HG02981 (cell line): ENCODE results near the gene PCYOX1L.

Experiments used
- ATAC-seq: cut with Tn5 transposase; IDR thresholded peaks from one replicate; pipeline ENCODE4 v1.9.1; 2021; ENCODE audit warnings: mild to moderate bottlenecking, moderate library complexity; ENCODE audit not compliant: unreplicated experiment

The PCYOX1L gene

GRCh38 chr5:149405550-149406202 lies 47.8 kb downstream of the PCYOX1L start:
- no peak for ATAC-seq

- no peak for ATAC-seq
These were observed 48.5 kb downstream of the PCYOX1L start for GRCh38 chr5:149406203-149406978.

GRCh38 chr5:149406979-149407306 lies 49.1 kb downstream of the PCYOX1L start:
- no peak for ATAC-seq

GRCh38 chr5:149407323-149408251 lies 49.7 kb downstream of the PCYOX1L start:
- ATAC-seq = no peak

GRCh38 chr5:149408252-149409099 lies 50.6 kb downstream of the PCYOX1L start:
- ATAC-seq = no peak

GRCh38 chr5:149409268-149409948 lies 51.6 kb downstream of the PCYOX1L start:
- no peak for ATAC-seq

- no peak for ATAC-seq
These were observed 52.2 kb downstream of the PCYOX1L start for GRCh38 chr5:149410071-149410470.

GRCh38 chr5:149410721-149411432 lies 53.0 kb downstream of the PCYOX1L start:
- no peak for ATAC-seq

GRCh38 chr5:149411738-149412519 lies 54.1 kb downstream of the PCYOX1L start:
- no peak for ATAC-seq

- ATAC-seq = no peak
These were observed 55.1 kb downstream of the PCYOX1L start for GRCh38 chr5:149412783-149413476.

GRCh38 chr5:149413477-149414210 lies 55.8 kb downstream of the PCYOX1L start:
- ATAC-seq = no peak

GRCh38 chr5:149414405-149415065 lies 56.7 kb downstream of the PCYOX1L start:
- ATAC-seq = no peak

GRCh38 chr5:149415066-149415967 lies 57.5 kb downstream of the PCYOX1L start:
- ATAC-seq = no peak

- ATAC-seq = no peak
These were observed 59.3 kb downstream of the PCYOX1L start for GRCh38 chr5:149416987-149417710.

GRCh38 chr5:149417711-149418368 lies 60.0 kb downstream of the PCYOX1L start:
- no peak for ATAC-seq
